HK-2 (cell line): ENCODE data around the gene UBTD1.

Experiments
- DNase-seq: peaks from one replicate; pipeline ENCODE4 v3.0.0-alpha.2; 2018; ENCODE audit not compliant: unreplicated experiment

The UBTD1 gene

GRCh38 chr10:97584060-97584797 is 85.5 kb downstream of the UBTD1 start, which contains the start of gene HOGA1:
Gene HOGA1 (plus strand): TSS chr10:97584389. CDS start chr10:97584704, 315 bp downstream.
- DNase-seq, result peak; percentile 99

- peak; percentile 31 for DNase-seq
Measured at GRCh38 chr10:97584798-97585438, 86.2 kb downstream of the UBTD1 start.

- no peak for DNase-seq
Measured at GRCh38 chr10:97585439-97585811, 86.7 kb downstream of the UBTD1 start.

GRCh38 chr10:97587183-97587582 is 88.5 kb downstream of the UBTD1 start:
- DNase-seq, result no peak

GRCh38 chr10:97589479-97589878 is 90.8 kb downstream of the UBTD1 start, which contains the start of gene C10orf62:
Gene C10orf62 (plus strand): TSS chr10:97589721. CDS start chr10:97589898, 177 bp downstream.
- DNase-seq, result no peak

GRCh38 chr10:97590082-97590747 is 91.5 kb downstream of the UBTD1 start:
- no peak for DNase-seq

- DNase-seq, result no peak
Measured at GRCh38 chr10:97590748-97591495, 92.2 kb downstream of the UBTD1 start.

GRCh38 chr10:97593421-97593820 is 94.7 kb downstream of the UBTD1 start:
- DNase-seq, result no peak

- DNase-seq, result peak; percentile 74
Measured at GRCh38 chr10:97596101-97597082, 97.7 kb downstream of the UBTD1 start.

GRCh38 chr10:97597778-97598177 is 99.1 kb downstream of the UBTD1 start:
- no peak for DNase-seq

- DNase-seq, result no peak
Measured at GRCh38 chr10:97598407-97599271, 99.9 kb downstream of the UBTD1 start.

GRCh38 chr10:97599272-97599619 is 100.5 kb downstream of the UBTD1 start:
- DNase-seq, result no peak

- DNase-seq, result no peak
Measured at GRCh38 chr10:97600616-97601015, 101.9 kb downstream of the UBTD1 start.

GRCh38 chr10:97601268-97602215 is 102.8 kb downstream of the UBTD1 start:
- DNase-seq, result no peak

- no peak for DNase-seq
Measured at GRCh38 chr10:97607095-97607636, 108.4 kb downstream of the UBTD1 start.

GRCh38 chr10:97608991-97609561 is 110.4 kb downstream of the UBTD1 start:
- no peak for DNase-seq

- DNase-seq, result no peak
Measured at GRCh38 chr10:97611473-97611872, 112.7 kb downstream of the UBTD1 start.

GRCh38 chr10:97612386-97612785 is 113.7 kb downstream of the UBTD1 start:
- DNase-seq, result peak; percentile 38
